ENCODE results near the gene AQP5. TPM values are rescaled to one million over a fixed set of nuclear protein-coding genes. Genes with fewer than 3 reads are reported as not detected.

The AQP5 gene
- total and polyA plus RNA-seq, 4 donors = 7.5 to 57.1 (median 35.2) TPM

DNA sequence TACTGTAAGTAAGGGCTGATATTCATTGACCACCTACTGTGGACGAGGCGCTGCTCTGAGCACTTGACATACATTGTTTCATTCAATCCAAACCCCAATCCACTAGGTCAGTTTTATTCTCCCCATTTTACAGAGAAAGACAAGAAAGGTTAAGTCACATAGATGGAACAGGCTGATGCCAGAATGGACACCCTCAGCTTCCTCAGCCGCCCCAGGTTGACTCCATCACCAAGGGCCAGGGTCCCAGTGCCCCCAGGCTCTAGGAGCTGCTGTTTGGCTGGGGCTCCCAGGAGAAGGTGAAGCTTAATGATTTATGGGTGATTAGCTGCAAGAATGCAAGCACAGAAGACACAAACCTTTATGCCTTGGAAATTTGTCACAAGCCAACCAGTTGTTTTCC lies 11.8 kb upstream of the AQP5 start:
- peaks cover 0 to 10% (median 3%) of the 10 kb centered on the region in 5 donors for H3K4me1 ChIP-seq (ENCODE audit: control insufficient read depth in 5 of 5, insufficient read depth in 5 of 5, low read length in 5 of 5)
- WGBS, 2 donors = 92 to 94% methylated on average over 3 of the region's 3 CpGs
- ATAC-seq (ENCODE audit: insufficient read depth, low FRiP score) (no peak), DNase-seq (peak in 1 of 3 donors; percentile 1)
- H3K4me3 ChIP-seq = no peak overlapping the region
- H3K27ac ChIP-seq (ENCODE audit: low read depth in 1 of 2, low read length in 1 of 2) = no peak overlapping the region
- TF ChIP-seq, protein P1, sequence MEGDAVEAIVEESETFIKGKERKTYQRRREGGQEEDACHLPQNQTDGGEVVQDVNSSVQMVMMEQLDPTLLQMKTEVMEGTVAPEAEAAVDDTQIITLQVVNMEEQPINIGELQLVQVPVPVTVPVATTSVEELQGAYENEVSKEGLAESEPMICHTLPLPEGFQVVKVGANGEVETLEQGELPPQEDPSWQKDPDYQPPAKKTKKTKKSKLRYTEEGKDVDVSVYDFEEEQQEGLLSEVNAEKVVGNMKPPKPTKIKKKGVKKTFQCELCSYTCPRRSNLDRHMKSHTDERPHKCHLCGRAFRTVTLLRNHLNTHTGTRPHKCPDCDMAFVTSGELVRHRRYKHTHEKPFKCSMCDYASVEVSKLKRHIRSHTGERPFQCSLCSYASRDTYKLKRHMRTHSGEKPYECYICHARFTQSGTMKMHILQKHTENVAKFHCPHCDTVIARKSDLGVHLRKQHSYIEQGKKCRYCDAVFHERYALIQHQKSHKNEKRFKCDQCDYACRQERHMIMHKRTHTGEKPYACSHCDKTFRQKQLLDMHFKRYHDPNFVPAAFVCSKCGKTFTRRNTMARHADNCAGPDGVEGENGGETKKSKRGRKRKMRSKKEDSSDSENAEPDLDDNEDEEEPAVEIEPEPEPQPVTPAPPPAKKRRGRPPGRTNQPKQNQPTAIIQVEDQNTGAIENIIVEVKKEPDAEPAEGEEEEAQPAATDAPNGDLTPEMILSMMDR (IDR thresholded peaks at IDR 0.05; ENCODE audit: control extremely low read depth, extremely low read depth) = no peak
- no peaks in the 10 kb centered on the region for H3K9me3 ChIP-seq (ENCODE audit: control insufficient read depth in 4 of 4, insufficient read depth in 3 of 4, low read length in 3 of 4)
- H3K27me3 ChIP-seq (ENCODE audit: control insufficient read depth in 3 of 3, insufficient read depth in 3 of 3, low read length in 2 of 3) = peaks cover 0 to 8% (median 3%) of the 10 kb centered on the region in 3 donors
- no peak overlapping the region for H3K9ac ChIP-seq (ENCODE audit: insufficient read depth in 1 of 2, low read length in 2 of 2)
- no peaks in the 10 kb centered on the region for H3K36me3 ChIP-seq (ENCODE audit: control insufficient read depth in 4 of 4, insufficient read depth in 4 of 4, low read length in 4 of 4)

DNA sequence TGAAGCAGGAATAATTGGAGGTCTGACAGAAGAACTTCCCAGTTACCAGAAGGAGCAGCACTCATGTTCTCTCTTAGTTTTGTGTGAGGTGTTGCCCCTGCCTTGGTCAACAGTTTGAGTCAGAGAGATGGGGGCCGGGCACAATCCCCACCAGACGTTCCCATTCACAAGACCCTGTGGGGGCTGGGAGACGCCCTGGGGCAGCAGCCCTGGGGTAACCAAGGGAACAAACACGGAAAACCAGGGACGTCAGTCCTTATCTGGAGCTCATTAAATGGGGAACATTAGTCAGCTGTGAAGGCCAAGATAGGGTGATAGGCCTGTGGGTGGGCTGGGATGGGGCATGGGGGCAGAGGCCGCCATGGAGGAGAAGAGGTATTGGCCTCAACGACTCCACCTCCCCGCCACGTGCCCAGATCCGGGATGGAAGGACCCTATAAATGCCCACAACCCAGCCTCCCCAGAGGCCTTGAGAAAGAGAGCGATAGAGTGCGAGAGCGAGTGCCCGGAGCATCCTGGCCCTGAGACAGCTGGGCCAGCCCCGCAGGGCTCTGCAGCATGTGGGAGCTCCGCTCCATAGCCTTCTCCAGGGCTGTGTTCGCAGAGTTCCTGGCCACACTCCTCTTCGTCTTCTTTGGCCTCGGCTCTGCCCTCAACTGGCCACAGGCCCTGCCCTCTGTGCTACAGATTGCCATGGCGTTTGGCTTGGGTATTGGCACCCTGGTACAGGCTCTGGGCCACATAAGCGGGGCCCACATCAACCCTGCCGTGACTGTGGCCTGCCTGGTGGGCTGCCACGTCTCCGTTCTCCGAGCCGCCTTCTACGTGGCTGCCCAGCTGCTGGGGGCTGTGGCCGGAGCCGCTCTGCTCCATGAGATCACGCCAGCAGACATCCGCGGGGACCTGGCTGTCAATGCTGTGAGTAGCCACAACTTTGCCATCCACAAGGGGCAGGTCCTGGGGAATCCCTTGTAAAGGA lies 11.1 kb upstream of the AQP5 start, which contains the start of gene AQP2:
AQP2 (plus strand) TSS at position 465 of the 979 bp plus-strand sequence; CDS start at position 559, 94 bp downstream.
- Histone ChIP-seq H3K9ac (ENCODE audit: insufficient read depth in 1 of 2, low read length in 2 of 2) (no peak within 1 kb of the TSS), H3K27ac (ENCODE audit: low read depth in 1 of 2, low read length in 1 of 2) (no peak within 1 kb of the TSS)

DNA sequence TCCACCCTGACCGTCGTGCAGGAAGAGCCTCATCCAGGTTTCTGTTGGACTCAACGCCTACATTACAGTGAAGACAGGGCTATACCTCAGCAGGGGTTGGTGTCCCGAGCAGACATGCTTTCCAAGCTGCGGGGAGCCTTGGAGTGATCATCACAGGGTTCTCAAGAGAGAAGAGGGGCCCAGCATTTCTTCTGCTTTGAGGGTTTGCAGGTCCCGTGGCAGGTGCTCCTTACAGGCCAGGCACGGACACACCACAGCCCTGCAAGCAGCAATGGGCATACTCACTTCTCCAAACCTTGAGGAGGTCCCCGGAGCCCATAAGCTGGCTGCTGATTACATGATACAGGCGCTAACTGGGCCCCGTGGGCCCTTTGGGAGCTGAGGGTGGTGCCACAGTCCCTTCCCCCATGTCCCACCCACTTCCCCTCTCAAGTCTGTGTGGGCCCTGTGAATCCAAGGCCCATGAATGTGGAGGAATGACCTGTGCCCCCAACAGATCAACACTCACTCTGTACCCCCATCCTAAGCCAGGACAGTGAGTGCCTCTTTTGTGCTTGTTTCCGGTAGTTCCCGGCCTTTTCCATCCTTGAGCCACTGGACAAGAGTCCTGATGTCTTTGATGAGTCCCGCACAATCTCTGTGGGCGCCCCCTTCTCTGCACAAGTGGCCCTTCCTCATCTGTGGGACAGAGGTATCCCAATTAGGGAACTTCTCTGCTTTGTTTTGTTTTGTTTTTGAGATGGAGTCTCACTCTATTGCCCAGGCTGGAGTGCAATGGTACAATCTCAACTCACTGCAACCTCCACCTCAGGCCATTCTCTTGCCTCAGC lies 10.0 kb upstream of the AQP5 start:
- DNase-seq (peak in 1 of 3 donors; percentile 10), ATAC-seq (ENCODE audit: insufficient read depth, low FRiP score) (no peak)
- Histone ChIP-seq H3K9ac (ENCODE audit: insufficient read depth in 1 of 2, low read length in 2 of 2) (no peak overlapping the region), H3K4me3 (no peak overlapping the region), H3K4me1 (ENCODE audit: control insufficient read depth in 5 of 5, insufficient read depth in 5 of 5, low read length in 5 of 5) (peaks cover 0 to 4% (median 3%) of the 10 kb centered on the region in 5 donors), H3K36me3 (ENCODE audit: control insufficient read depth in 4 of 4, insufficient read depth in 4 of 4, low read length in 4 of 4) (no peaks in the 10 kb centered on the region), H3K9me3 (ENCODE audit: control insufficient read depth in 4 of 4, insufficient read depth in 3 of 4, low read length in 3 of 4) (peaks cover 0 to 2% (median 0%) of the 10 kb centered on the region in 4 donors), H3K27ac (ENCODE audit: low read depth in 1 of 2, low read length in 1 of 2) (no peak overlapping the region), H3K27me3 (ENCODE audit: control insufficient read depth in 3 of 3, insufficient read depth in 3 of 3, low read length in 2 of 3) (peaks cover 0 to 17% (median 8%) of the 10 kb centered on the region in 3 donors)
- TF ChIP-seq, protein P1 (IDR thresholded peaks at IDR 0.05; ENCODE audit: control extremely low read depth, extremely low read depth) = no peak
- WGBS, 2 donors = 78 to 79% methylated on average over 14 of the region's 14 CpGs

More for the DNA sequence above, 11.1 kb upstream of the AQP5 start, which contains the start of gene AQP2:
- no peaks in the 10 kb centered on the region for H3K9me3 ChIP-seq (ENCODE audit: control insufficient read depth in 4 of 4, insufficient read depth in 3 of 4, low read length in 3 of 4)
- ATAC-seq (ENCODE audit: insufficient read depth, low FRiP score) = no peak
- H3K4me3 ChIP-seq = no peak within 1 kb of the TSS
- 90 to 92% methylated on average over 32 of the region's 32 CpGs for WGBS, 2 donors
- H3K27me3 ChIP-seq (ENCODE audit: control insufficient read depth in 3 of 3, insufficient read depth in 3 of 3, low read length in 2 of 3) = peaks cover 0 to 11% (median 2%) of the 10 kb centered on the region in 3 donors
- no peaks in the 10 kb centered on the region for H3K36me3 ChIP-seq (ENCODE audit: control insufficient read depth in 4 of 4, insufficient read depth in 4 of 4, low read length in 4 of 4)
- H3K4me1 ChIP-seq (ENCODE audit: control insufficient read depth in 5 of 5, insufficient read depth in 5 of 5, low read length in 5 of 5) = peaks cover 0 to 10% (median 3%) of the 10 kb centered on the region in 5 donors
- peak in 1 of 3 donors; percentile 20 for DNase-seq
- TF ChIP-seq, protein P1 (IDR thresholded peaks at IDR 0.05; ENCODE audit: control extremely low read depth, extremely low read depth) = no peak
